GM21526 (cell line): ENCODE data around the gene BNIP5.

Experiments
- ATAC-seq: cut with Tn5 transposase; IDR thresholded peaks from one replicate; pipeline ENCODE4 v1.9.1; 2021; ENCODE audit warnings: moderate library complexity; ENCODE audit not compliant: unreplicated experiment, low FRiP score

Gene BNIP5

DNA sequence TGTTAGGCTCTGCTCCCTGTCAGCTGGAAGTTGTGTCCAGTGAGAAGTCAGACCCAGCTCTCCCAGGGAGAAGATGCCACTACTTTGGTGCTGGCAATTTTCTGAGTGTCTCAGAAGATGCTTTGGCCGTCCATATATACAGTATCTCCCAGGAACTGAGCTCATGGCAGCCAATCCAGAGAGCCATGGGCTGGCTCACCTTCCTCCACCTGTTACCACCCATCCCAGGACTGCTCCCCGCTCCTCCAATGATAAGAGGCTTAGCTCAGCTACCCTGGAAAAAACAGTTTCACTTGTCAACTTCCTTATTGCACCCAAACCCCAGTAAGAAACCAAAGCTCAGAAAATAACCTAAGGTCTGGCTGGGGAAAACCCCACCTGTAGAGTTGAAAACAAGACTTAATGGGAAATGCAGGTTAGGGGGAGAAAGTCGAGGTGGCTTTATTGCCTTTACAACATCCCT is at the start of gene BNIP5:
Gene BNIP5, minus strand, starts transcription at position 110 of the 463 bp plus-strand sequence. CDS start 6,198 bp downstream, outside the sequence.
- ATAC-seq = no peak

DNA sequence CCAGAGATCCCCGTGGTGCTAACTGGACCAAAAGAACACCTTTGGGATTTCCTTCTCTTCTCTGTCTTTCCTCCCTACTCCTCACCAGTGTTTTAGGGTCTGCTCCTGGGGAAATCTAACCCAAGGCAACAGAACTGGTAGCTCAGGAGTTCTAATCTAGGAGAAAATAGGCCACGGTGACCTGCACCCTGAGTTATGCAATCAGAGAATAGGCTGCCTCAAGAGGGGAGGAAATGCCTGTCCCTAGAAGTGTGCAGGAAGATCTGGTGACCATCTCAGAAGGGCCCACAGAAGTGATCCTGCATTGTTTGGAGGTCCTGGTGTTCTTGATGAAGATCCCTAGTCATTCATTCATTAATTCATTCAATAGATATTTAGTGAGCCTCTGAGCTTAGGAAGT is 47.4 kb upstream of the BNIP5 start:
- no peak for ATAC-seq

DNA sequence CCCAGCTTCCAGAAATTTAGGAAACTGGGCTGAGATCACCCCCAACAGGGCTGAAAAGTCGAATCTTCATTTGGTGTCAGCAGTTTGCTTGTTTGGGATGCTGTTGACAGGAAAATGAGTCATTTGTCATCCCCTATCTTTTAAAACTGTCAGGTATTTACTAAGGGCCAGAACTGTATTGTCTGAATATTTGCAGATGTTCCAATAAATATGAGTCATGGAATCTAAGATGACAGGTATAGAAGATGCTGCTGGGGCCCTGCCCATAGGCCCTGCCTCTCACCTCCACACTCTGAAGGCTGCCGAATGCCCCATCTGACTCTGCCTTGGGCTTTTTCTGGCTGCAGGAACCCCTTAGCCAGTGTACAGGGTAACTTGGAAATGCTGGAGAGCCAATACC is 46.9 kb upstream of the BNIP5 start:
- no peak for ATAC-seq

- ATAC-seq = no peak
Measured at GRCh38 chr6:36382976-36383375, 46.3 kb upstream of the BNIP5 start.

DNA sequence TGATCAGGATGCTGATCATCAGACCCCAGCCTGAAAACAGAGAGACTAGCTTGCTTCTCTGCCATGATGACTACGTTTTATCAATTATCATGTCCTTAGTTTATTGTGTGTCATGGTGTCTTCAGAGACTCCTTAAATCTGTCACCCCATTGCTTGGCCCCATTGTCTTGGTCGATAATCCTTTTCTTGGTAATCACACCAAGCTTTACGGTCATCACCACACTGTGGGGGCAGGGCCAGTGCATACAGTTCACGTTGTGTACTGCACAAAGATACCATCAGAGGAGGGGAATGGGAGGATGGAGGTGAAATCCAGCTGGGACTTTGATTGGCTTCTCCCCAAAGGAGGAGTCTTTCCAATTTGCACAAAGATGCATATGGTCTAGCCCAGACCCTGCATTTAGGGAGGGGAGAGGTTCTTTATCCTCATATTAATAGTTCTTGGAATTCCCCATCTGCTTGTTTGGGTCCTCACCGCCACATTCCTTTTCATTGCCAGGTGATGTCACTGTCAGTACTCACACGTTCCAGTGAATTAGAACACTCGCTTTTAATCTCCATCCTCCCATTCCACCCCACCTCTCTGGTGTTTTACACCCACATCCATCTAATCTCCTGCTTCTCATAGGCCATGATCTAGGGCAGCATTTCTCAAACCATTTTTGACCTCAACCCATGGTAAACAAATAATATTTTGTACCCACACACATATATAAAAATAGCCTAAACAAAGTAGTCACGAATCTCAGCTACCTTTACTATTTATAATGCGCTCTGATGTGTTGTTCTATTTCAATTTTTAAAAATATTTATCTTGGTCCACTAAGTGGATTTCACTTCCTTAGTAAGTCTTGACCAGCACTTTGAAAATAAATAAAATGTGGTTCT is 45.1 kb upstream of the BNIP5 start:
- ATAC-seq = no peak

DNA sequence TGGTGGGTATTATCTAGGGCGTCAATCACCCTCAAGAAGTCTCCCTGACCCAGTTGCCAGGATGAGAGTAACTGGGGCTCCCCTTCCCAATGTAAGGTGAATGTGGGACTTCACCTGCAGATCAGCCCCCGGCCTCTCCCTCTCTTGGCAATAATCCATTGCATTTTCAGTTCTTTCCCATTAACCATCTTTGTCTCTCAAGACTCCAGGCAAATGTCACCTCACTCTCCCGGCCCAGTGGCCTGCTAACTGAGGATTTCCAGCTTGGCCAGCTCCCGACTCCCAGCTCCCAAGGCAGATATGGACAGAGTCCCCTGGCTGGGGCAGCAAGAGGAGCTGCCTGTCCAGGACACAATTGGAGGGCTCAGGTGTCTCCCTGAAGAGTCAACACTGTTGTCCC is 43.5 kb upstream of the BNIP5 start:
- ATAC-seq = no peak

GRCh38 chr6:36378936-36379335 is 42.2 kb upstream of the BNIP5 start:
- ATAC-seq = no peak

DNA sequence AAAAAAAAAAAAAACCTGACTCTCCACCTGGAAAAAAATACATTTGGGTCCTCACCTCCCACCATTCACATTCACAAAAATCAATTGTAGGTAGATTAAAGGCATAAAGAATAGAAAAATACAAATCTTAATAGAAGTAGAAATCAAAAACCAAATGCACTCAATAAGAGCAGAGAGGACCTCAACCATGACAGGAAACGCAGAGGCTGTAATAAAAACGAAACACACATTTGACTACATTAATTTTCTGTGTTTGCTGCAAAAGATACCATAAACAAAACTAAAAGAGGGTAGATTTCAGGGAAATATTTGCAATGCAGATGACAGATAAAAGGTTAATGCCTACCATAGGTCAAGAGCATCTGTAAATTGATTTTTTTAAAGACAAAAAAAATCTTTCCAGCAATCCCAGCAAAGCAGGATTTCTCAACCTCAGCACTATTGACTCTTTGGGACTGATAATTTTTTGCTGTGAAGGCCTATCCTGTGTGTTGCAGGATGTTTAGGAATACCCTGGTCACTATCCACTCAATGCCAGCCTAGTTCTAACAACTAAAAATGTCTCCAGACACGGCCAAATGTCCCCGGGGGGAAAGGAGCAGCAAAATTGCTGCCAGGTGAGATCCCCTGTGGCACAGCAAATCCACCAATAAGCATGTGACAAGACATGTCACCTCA is 41.7 kb upstream of the BNIP5 start:
- no peak for ATAC-seq

DNA sequence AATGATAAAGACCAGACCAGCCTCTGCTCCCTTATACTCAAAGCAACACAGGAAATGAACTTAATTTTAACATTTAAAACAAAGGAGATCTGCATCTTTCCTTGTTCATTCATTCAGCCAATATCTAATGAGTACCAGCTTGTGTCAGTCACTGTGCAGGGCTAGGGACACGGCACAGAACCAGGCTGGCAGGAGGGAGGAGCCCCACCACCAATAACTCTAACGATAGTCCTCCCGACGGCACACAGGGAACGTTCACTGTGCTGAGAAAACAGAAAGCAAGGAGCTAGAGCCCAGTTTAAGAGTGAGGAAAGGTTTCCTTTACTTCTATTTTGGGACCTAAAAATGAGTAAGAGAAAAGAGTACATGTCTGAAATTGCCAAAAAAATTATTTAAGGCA is 40.9 kb upstream of the BNIP5 start:
- no peak for ATAC-seq

DNA sequence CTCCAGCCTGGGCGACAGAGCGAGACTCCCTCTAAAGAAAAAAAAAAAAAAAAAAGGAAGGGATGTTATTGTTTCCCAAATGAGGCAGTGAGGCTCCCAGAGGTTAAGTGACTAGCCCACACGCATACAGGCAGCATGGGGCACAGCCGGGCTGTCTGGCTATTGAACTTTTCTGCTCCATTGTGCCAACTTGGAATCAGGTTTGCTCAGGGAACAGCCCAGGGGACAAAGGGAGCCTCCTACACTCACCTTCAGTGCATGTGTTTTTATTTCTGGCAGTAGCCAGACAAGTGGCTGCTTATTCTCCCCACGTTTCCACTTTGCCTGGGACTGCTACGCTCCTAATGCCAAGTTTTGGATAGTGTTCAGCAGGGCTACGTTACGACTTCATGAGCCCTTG is 40.1 kb upstream of the BNIP5 start:
- no peak for ATAC-seq

DNA sequence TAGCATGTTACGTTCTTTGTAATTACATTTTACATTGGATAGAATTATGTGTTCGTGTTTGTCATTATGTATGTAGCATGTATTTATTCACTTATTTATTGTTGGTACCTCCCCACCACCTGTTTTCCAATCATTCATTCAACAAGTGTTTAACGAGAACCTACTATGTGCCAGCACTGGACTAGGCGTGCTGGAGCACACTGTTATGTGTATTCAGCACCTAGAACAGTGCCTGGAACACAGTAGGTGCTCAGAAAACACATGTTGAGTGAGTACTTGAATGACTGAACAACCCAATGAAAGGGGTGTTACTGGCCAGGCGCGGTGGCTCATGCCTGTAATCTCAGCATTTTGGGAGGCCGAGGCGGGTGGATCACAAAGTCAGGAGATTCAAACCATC is 39.5 kb upstream of the BNIP5 start:
- ATAC-seq = no peak

DNA sequence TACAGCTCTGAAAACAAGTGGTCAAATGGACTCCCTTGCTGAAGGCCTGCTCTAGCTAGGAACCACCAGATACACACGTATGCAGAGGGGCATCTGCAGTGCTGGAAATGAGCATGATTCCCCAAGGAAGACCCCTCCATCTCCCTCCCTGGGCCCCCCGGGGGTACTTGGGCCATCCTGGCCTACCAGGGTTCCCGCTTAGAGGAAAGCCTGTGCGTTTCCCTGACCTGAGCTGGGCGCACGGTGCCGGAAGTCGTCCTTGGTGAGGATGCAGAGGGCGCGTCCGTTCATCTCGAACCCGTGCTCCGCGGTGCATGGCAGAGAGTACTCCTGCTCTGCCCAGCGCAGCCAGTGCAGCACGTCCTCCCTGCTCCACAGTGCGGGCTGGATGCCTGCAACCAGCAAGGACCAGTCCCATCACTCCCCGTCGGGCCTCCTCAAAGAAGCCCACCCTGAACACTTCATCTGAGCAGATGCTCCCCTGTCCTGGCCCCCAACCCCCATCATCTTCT is 39.0 kb upstream of the BNIP5 start:
- no peak for ATAC-seq

DNA sequence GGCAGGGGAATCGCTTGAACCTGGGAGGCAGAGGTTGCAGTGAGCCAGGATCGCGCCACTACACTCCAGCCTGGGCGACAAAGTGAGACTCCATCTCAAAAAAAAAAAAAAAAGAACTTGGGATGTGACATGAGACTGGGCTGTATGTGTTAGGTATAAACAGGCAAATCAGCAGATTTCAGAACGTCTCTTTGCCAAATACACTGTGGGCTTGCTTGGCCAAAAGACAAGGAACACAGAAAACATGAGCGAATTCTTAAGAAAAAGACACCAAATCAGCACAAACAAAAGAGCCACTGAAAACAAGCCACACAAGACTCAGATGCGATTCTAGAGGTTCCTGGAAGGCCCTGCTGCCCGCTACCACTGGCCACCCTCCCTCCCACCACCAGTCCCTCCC is 38.3 kb upstream of the BNIP5 start:
- ATAC-seq = no peak

DNA sequence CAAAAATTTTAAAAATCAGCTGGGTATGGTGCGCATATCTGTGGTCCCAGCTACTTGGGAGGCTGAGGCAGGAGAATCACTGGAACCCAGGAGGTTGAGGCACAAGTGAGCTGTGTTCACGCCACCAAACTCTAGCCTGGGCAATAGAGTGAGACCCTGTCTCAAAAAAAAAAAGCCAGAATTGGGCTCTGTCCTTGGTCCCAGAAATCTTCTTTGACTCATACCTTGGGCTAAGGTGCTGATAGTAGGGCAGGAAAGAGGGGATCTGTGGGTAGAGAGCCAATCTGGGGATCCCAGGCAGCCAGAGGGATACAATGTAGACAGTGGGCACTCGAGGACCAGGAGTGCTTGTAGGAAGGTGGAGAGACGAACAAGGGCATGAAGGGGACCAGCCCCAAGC is 37.5 kb upstream of the BNIP5 start:
- ATAC-seq = no peak

DNA sequence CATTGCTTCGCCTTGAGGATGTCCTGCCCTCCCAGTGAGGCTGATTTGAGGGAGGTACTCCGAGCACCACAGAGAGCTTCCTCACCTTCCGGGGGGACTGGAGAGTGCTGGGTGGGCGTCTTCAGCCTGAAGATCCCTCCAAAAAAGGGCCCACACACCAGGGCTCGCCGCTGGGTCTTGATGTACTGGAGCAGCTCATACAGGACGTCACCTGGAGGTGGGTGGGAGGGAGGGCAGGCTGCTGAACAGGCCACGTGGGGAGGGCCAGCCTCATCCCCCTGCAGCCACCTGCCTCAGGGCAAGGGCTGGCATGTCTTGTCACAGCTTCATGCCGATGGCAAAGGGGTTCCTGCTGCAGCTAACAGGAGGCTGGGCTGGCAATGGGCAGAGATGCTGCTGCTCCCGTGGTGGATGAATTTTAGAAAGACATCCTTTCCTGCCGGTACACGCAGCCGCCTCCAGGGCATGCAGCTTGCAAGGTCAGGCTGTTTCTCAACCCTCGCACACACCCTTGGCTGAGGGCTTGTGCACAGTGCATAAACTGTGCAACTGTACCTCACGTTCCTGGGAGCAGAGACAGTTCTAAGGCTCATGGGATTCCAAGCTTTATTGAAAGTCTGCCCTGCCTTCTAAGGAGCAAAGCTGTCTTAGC is 36.8 kb upstream of the BNIP5 start:
- no peak for ATAC-seq

- no peak for ATAC-seq
Measured at GRCh38 chr6:36372088-36372487, 35.4 kb upstream of the BNIP5 start.

DNA sequence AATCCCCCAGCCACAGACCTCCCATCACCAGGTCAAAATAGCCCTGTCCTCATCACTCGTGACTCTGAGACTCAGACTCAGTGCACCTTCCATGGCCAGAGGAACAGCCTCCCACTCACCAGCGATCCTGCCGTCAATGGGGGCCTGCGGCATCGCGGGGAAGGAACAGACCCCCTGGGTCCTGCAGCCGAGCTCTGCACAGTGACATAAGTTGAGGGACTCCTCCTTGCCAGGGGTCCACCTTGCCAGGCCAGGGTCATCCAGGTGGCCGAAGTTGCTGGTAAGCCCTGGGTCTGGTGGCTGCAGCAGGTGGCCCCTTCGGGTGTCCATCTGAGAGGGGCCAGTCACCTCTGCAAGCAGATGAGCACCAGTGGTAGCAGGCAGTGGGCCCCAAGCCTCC is 34.5 kb upstream of the BNIP5 start:
- no peak for ATAC-seq

DNA sequence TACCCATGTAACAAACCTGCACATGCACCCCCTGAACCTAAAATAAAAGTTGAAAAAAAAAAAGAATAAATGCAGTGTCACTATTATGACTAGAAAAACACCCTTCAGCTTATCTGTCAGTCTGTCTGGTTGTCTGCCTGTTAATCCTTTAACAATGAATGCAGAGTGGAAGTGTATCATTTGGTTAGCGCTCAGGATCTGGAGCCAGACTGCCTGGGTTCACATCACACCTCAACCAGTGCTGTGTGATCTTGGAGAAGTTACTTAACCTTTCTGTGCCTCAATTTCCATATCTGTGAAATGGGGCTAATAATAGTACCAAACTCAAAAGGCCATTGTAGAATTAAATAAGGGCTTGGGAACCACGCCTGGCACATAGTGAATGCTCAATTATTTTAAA is 34.0 kb upstream of the BNIP5 start:
- no peak for ATAC-seq

- no peak for ATAC-seq
Measured at GRCh38 chr6:36368921-36369865, 32.5 kb upstream of the BNIP5 start.

- ATAC-seq = no peak
Measured at GRCh38 chr6:36368421-36368820, 31.7 kb upstream of the BNIP5 start.
